DOHH2 (cell line): ENCODE measurements around the gene PDHX.

Experiments used
- H3F3A ChIP-seq: fragments of 200-600 bp; sonication (generic), shearing (Covaris generic); 2 replicates; pipeline ENCODE4 v1.6.0; 2016; ENCODE audit warnings: antibody characterized with exemption, mild to moderate bottlenecking; ENCODE audit not compliant: control insufficient read depth, insufficient read depth
- H3K27ac ChIP-seq: fragments of 200-600 bp; sonication (generic); 2 replicates; pipeline ENCODE4 v1.5.1; 2014; ENCODE audit warnings: low read depth, mild to moderate bottlenecking, low read length, moderate library complexity
- H3K27me3 ChIP-seq: fragments of 200-600 bp; sonication (generic); 2 replicates; pipeline ENCODE4 v1.6.1; 2014; ENCODE audit warnings: mild to moderate bottlenecking, low read length, mixed read lengths; ENCODE audit not compliant: control insufficient read depth
- H3K36me3 ChIP-seq: fragments of 200-600 bp; sonication (generic); 2 replicates; pipeline ENCODE4 v1.6.1; 2014; ENCODE audit warnings: mild to moderate bottlenecking, low read length, moderate library complexity, mixed read lengths; ENCODE audit not compliant: control insufficient read depth
- H3K4me1 ChIP-seq: fragments of 200-600 bp; sonication (generic); 2 replicates; pipeline ENCODE4 v1.6.1; 2014; ENCODE audit warnings: mild to moderate bottlenecking, low read length, mixed read lengths; ENCODE audit not compliant: control insufficient read depth
- H3K4me2 ChIP-seq: fragments of 200-600 bp; sonication (generic); 2 replicates; pipeline ENCODE4 v1.6.0; 2014; ENCODE audit warnings: mild to moderate bottlenecking, low read length, moderate library complexity
- H3K4me3 ChIP-seq: fragments of 200-600 bp; sonication (generic); 2 replicates; pipeline ENCODE4 v1.5.1; 2014; ENCODE audit warnings: mild to moderate bottlenecking, low read length, mixed read lengths
- H3K79me2 ChIP-seq: fragments of 200-600 bp; sonication (generic); 2 replicates; pipeline ENCODE4 v1.6.1; 2014; ENCODE audit warnings: mild to moderate bottlenecking, low read length, mixed read lengths; ENCODE audit not compliant: control insufficient read depth
- H3K9me2 ChIP-seq: fragments of 200-600 bp; sonication (generic); replicated peaks from 2 replicates; pipeline ENCODE4 v1.6.1; 2014; ENCODE audit warnings: mild to moderate bottlenecking, low read length, mixed read lengths; ENCODE audit not compliant: control insufficient read depth
- H3K9me3 ChIP-seq: fragments of 200-600 bp; sonication (generic); 2 replicates; pipeline ENCODE4 v1.6.1; 2014; ENCODE audit warnings: antibody characterized with exemption, low read length, mixed read lengths; ENCODE audit not compliant: control insufficient read depth, insufficient read depth
- H4K20me1 ChIP-seq: fragments of 200-600 bp; sonication (generic); 2 replicates; pipeline ENCODE4 v1.6.0; 2014; ENCODE audit warnings: low read depth, mild to moderate bottlenecking, antibody characterized with exemption, low read length, moderate library complexity; ENCODE audit not compliant: control insufficient read depth, insufficient read depth
- EZH2phosphoT487 ChIP-seq: fragments of 200-600 bp; sonication (generic); IDR thresholded peaks from 2 replicates; pipeline ENCODE4 v1.6.1; 2017; ENCODE audit warnings: borderline replicate concordance, mild to moderate bottlenecking, antibody characterized with exemption, low read length, moderate library complexity, mixed read lengths
- TF ChIP-seq, protein P1 (sequence below): fragments of 200-600 bp; sonication (generic); IDR thresholded peaks from one replicate; pipeline ENCODE4 v1.5.1; 2014; ENCODE audit warnings: antibody characterized with exemption, mild to moderate bottlenecking, low read depth, low read length; ENCODE audit not compliant: poor library complexity, severe bottlenecking

PDHX gene

DNA sequence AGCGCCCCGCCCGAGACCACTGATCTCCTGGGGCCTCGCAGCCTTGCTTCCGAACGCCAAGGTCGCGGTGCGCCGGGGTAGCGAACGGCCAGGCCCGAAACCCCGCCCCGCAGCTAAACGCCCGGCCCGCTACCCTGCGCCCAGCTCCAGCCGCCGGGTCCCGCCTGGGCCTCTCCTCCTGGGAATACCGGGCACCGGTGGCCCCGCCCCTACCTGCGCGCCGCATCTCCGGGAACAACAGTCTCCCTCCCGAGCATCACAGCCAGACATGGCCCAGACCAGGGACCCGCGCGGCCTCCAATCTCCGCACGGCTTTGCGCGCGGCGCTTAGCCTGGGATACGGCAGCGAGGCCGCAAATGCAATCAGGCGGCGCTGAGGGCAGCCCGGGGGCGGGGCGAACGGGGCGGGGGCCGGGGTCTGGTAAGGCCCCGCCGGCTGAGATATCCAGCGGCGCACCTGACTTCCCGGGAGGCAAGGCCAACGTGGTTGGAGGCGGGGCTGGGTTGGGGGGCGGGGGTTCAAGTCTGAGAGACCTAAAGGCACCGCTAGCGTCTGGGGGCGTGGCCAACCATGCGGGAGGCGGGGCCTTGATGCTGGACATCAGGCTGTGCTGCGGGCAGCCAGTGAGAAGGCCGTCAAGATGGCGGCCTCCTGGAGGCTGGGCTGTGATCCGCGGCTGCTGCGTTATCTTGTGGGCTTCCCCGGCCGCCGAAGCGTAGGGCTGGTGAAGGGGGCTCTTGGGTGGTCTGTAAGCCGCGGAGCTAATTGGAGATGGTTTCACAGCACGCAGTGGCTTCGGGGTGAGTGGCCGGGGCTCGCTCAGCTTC lies at the start of gene PDHX, which contains the start of gene APIP:
PDHX (plus strand) TSS at position 604 of the 828 bp plus-strand sequence; CDS start at position 642, 38 bp downstream.
APIP (minus strand) TSS at position 365 of the 828 bp plus-strand sequence; CDS start at position 270, 95 bp downstream.
- Histone ChIP-seq H3K9me3 (peaks cover 5% of the 10 kb centered on the region; the same call in 1 of the 2 replicates), H3K9me2 (no peaks in the 10 kb centered on the region), H3K4me1 (peaks cover 21% of the 10 kb centered on the region), H3K27ac (peak within 1 kb of the TSS; percentile 59), H3K4me3 (peak within 1 kb of the TSS; percentile 91), H3F3A (no peaks in the 10 kb centered on the region), H3K79me2 (peaks cover 70% of the 10 kb centered on the region), H4K20me1 (no peaks in the 10 kb centered on the region), H3K27me3 (no peaks in the 10 kb centered on the region), H3K36me3 (peaks cover 18% of the 10 kb centered on the region), H3K4me2 (peak within 1 kb of the TSS; percentile 87)
- no peak for TF ChIP-seq EZH2phosphoT487
- TF ChIP-seq, protein P1, sequence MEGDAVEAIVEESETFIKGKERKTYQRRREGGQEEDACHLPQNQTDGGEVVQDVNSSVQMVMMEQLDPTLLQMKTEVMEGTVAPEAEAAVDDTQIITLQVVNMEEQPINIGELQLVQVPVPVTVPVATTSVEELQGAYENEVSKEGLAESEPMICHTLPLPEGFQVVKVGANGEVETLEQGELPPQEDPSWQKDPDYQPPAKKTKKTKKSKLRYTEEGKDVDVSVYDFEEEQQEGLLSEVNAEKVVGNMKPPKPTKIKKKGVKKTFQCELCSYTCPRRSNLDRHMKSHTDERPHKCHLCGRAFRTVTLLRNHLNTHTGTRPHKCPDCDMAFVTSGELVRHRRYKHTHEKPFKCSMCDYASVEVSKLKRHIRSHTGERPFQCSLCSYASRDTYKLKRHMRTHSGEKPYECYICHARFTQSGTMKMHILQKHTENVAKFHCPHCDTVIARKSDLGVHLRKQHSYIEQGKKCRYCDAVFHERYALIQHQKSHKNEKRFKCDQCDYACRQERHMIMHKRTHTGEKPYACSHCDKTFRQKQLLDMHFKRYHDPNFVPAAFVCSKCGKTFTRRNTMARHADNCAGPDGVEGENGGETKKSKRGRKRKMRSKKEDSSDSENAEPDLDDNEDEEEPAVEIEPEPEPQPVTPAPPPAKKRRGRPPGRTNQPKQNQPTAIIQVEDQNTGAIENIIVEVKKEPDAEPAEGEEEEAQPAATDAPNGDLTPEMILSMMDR = no peak

DNA sequence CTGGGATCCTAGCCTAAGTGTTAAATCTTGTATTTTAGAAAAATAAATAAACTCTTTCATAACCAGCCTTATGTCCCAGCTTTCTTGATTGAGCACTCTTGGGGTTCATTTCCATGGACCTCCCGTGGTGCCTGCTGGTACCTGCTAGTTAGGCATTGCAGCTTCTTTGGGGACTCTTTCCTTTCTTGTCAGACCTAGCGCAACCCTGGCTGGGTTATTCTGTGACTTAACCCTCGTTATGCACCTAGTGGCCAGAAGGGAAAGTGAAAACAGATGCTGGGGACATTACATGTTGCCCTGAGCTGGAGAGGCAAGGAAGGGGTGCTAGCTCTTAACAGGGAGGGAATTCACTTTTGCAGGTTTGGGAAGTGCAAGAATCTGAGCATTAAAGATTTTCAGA lies 47.0 kb upstream of the PDHX start:
- Histone ChIP-seq H3K4me3 (no peak overlapping the region), H3K27me3 (no peaks in the 10 kb centered on the region), H3K9me3 (no peaks in the 10 kb centered on the region), H3K4me1 (peaks cover 3% of the 10 kb centered on the region), H3K27ac (no peak overlapping the region), H3K79me2 (no peaks in the 10 kb centered on the region), H4K20me1 (no peaks in the 10 kb centered on the region), H3F3A (no peaks in the 10 kb centered on the region), H3K9me2 (no peaks in the 10 kb centered on the region), H3K36me3 (no peaks in the 10 kb centered on the region), H3K4me2 (no peak overlapping the region)
- TF ChIP-seq, protein P1 = peak; percentile 24
- no peak for TF ChIP-seq EZH2phosphoT487

- H3K9me2 ChIP-seq = no peaks in the 10 kb centered on the region
- H3K79me2 ChIP-seq = no peaks in the 10 kb centered on the region
- H4K20me1 ChIP-seq = no peaks in the 10 kb centered on the region
- TF ChIP-seq EZH2phosphoT487 = no peak
- TF ChIP-seq, protein P1 = no peak
- H3K27me3 ChIP-seq = no peaks in the 10 kb centered on the region
- H3K4me3 ChIP-seq = no peak overlapping the region
- no peak overlapping the region for H3K27ac ChIP-seq
- H3K36me3 ChIP-seq = no peaks in the 10 kb centered on the region
- H3K4me1 ChIP-seq = no peaks in the 10 kb centered on the region
- H3K9me3 ChIP-seq = no peaks in the 10 kb centered on the region
- H3F3A ChIP-seq = no peaks in the 10 kb centered on the region
- H3K4me2 ChIP-seq = no peak overlapping the region
These were observed 45.7 kb upstream of the PDHX start for GRCh38 chr11:34870548-34871196.
